ENCODE results near the gene PRDM16. TPM values are rescaled to one million over a fixed set of nuclear protein-coding genes. Genes with fewer than 3 reads are reported as not detected.

The PRDM16 gene
- polyA plus RNA-seq, 1 donor (not counting 4 experiments of a cell fraction or from before 2014, with no cell fraction given) = 0.05 TPM

GRCh38 chr1:3349968-3350299 is 280.9 kb downstream of the PRDM16 start:
- FAIRE-seq (no peak), DNase-seq (ENCODE audit: low read depth, low spot score) (no peak)
- H3K79me2 ChIP-seq (ENCODE audit: control insufficient read depth, insufficient read depth, low read length) = no peaks in the 10 kb centered on the region
- H3K9me1 ChIP-seq (ENCODE audit: control insufficient read depth, extremely low read depth, insufficient read depth, low read length) = no peaks in the 10 kb centered on the region
- peaks cover 5% of the 10 kb centered on the region for H3K9me3 ChIP-seq (ENCODE audit: control insufficient read depth, low read depth, low read length)
- H3K27me3 ChIP-seq (ENCODE audit: control insufficient read depth, extremely low read depth, insufficient read depth, low read length) = no peaks in the 10 kb centered on the region
- TF ChIP-seq CTCF (optimal IDR thresholded peaks at IDR 0.05 in 1 of 3, IDR thresholded peaks at IDR 0.05 in 1 of 3, conservative IDR thresholded peaks at IDR 0.05 in 1 of 3; ENCODE audit: extremely low read depth in 1 of 3, insufficient read depth in 2 of 3, low read length in 3 of 3) (no peak), EZH2 (IDR thresholded peaks at IDR 0.05; ENCODE audit: low read length) (no peak)
- no peak overlapping the region for H2AFZ ChIP-seq (ENCODE audit: control insufficient read depth, low read length)
- H3K9ac ChIP-seq (ENCODE audit: control insufficient read depth, extremely low read depth, insufficient read depth, low read length) = no peak overlapping the region
- H3K4me2 ChIP-seq (ENCODE audit: control insufficient read depth, extremely low read depth, insufficient read depth, low read depth, low read length) = no peak overlapping the region
- H3K27ac ChIP-seq (ENCODE audit: control insufficient read depth, insufficient read depth, low read length) = no peak overlapping the region
- no peaks in the 10 kb centered on the region for H4K20me1 ChIP-seq (ENCODE audit: control insufficient read depth, extremely low read depth, insufficient read depth, low read length)
- H3K4me1 ChIP-seq (ENCODE audit: control insufficient read depth, extremely low read depth, insufficient read depth, low read length) = no peaks in the 10 kb centered on the region
- H3K36me3 ChIP-seq (ENCODE audit: control insufficient read depth in 2 of 2, extremely low read depth in 1 of 2, insufficient read depth in 2 of 2, low read length in 2 of 2) = no peaks in the 10 kb centered on the region
- H3K4me3 ChIP-seq (ENCODE audit: control insufficient read depth in 2 of 3, extremely low read depth in 1 of 3, insufficient read depth in 2 of 3, low read depth in 1 of 3, low read length in 3 of 3) = no peak overlapping the region
- dilution Hi-C loops (cut with MboI; ENCODE audit: extremely low pct_ligation_motif_present, low sequenced_read_pairs) = no loop called here

- H3K79me2 ChIP-seq (ENCODE audit: control insufficient read depth, insufficient read depth, low read length) = no peaks in the 10 kb centered on the region
- no peak overlapping the region for H3K9ac ChIP-seq (ENCODE audit: control insufficient read depth, extremely low read depth, insufficient read depth, low read length)
- no peaks in the 10 kb centered on the region for H3K27me3 ChIP-seq (ENCODE audit: control insufficient read depth, extremely low read depth, insufficient read depth, low read length)
- H3K4me1 ChIP-seq (ENCODE audit: control insufficient read depth, extremely low read depth, insufficient read depth, low read length) = no peaks in the 10 kb centered on the region
- no peak overlapping the region for H3K4me2 ChIP-seq (ENCODE audit: control insufficient read depth, extremely low read depth, insufficient read depth, low read depth, low read length)
- dilution Hi-C loops (cut with MboI; ENCODE audit: extremely low pct_ligation_motif_present, low sequenced_read_pairs) = no loop called here
- H3K4me3 ChIP-seq (ENCODE audit: control insufficient read depth in 2 of 3, extremely low read depth in 1 of 3, insufficient read depth in 2 of 3, low read depth in 1 of 3, low read length in 3 of 3) = no peak overlapping the region
- H3K9me3 ChIP-seq (ENCODE audit: control insufficient read depth, low read depth, low read length) = peaks cover 5% of the 10 kb centered on the region
- TF ChIP-seq EZH2 (IDR thresholded peaks at IDR 0.05; ENCODE audit: low read length) (no peak), CTCF (optimal IDR thresholded peaks at IDR 0.05 in 1 of 3, IDR thresholded peaks at IDR 0.05 in 1 of 3, conservative IDR thresholded peaks at IDR 0.05 in 1 of 3; ENCODE audit: extremely low read depth in 1 of 3, insufficient read depth in 2 of 3, low read length in 3 of 3) (no peak)
- no peaks in the 10 kb centered on the region for H4K20me1 ChIP-seq (ENCODE audit: control insufficient read depth, extremely low read depth, insufficient read depth, low read length)
- no peak for FAIRE-seq
- H3K36me3 ChIP-seq (ENCODE audit: control insufficient read depth in 2 of 2, extremely low read depth in 1 of 2, insufficient read depth in 2 of 2, low read length in 2 of 2) = no peaks in the 10 kb centered on the region
- no peaks in the 10 kb centered on the region for H3K9me1 ChIP-seq (ENCODE audit: control insufficient read depth, extremely low read depth, insufficient read depth, low read length)
- no peak for DNase-seq (ENCODE audit: low read depth, low spot score)
- H3K27ac ChIP-seq (ENCODE audit: control insufficient read depth, insufficient read depth, low read length) = no peak overlapping the region
- no peak overlapping the region for H2AFZ ChIP-seq (ENCODE audit: control insufficient read depth, low read length)
Measured at GRCh38 chr1:3350506-3351261, 281.7 kb downstream of the PRDM16 start.
